HG03039 (cell line): ENCODE data around the gene NAE1.

ENCODE experiments used
- ATAC-seq: cut with Tn5 transposase; IDR thresholded peaks from one replicate; pipeline ENCODE4 v1.9.1; 2021; ENCODE audit warnings: mild to moderate bottlenecking, moderate library complexity; ENCODE audit not compliant: unreplicated experiment

Gene NAE1

GRCh38 chr16:66850115-66850815, 19.5 kb upstream of the NAE1 start:
- no peak for ATAC-seq

- no peak for ATAC-seq
Observed at GRCh38 chr16:66849549-66849948, 18.8 kb upstream of the NAE1 start.

- ATAC-seq: no peak
Observed at GRCh38 chr16:66849021-66849420, 18.2 kb upstream of the NAE1 start.

GRCh38 chr16:66848172-66848571, 17.4 kb upstream of the NAE1 start:
- ATAC-seq: no peak

- no peak for ATAC-seq
Observed at GRCh38 chr16:66847533-66848067, 16.8 kb upstream of the NAE1 start.

- ATAC-seq: no peak
Observed at GRCh38 chr16:66846831-66847230, 16.1 kb upstream of the NAE1 start.

GRCh38 chr16:66846266-66846665, 15.5 kb upstream of the NAE1 start:
- ATAC-seq: no peak

GRCh38 chr16:66845791-66846221, 15.0 kb upstream of the NAE1 start:
- ATAC-seq: no peak

GRCh38 chr16:66845080-66845410, 14.3 kb upstream of the NAE1 start:
- no peak for ATAC-seq

GRCh38 chr16:66844342-66845079, 13.7 kb upstream of the NAE1 start, which contains the start of gene CA7:
TSS of gene CA7 (plus strand) at chr16:66844414. CDS start at chr16:66844488, 74 bp downstream.
- ATAC-seq: no peak

GRCh38 chr16:66844009-66844341, 13.2 kb upstream of the NAE1 start:
- no peak for ATAC-seq

- no peak for ATAC-seq
Observed at GRCh38 chr16:66843191-66843590, 12.4 kb upstream of the NAE1 start.

- ATAC-seq: no peak
Observed at GRCh38 chr16:66842765-66843164, 12.0 kb upstream of the NAE1 start.

GRCh38 chr16:66841366-66841765, 10.6 kb upstream of the NAE1 start:
- no peak for ATAC-seq

GRCh38 chr16:66840883-66841282, 10.1 kb upstream of the NAE1 start:
- no peak for ATAC-seq

- no peak for ATAC-seq
Observed at GRCh38 chr16:66834746-66835145, 4.0 kb upstream of the NAE1 start.

GRCh38 chr16:66832661-66833305, 2.0 kb upstream of the NAE1 start:
- no peak for ATAC-seq

- ATAC-seq: no peak
Observed at GRCh38 chr16:66832190-66832589, 1.4 kb upstream of the NAE1 start.

- no peak for ATAC-seq
Observed at GRCh38 chr16:66824006-66824405, 6.8 kb downstream of the NAE1 start.

- no peak for ATAC-seq
Observed at GRCh38 chr16:66814734-66815133, 16.0 kb downstream of the NAE1 start.

- no peak for ATAC-seq
Observed at GRCh38 chr16:66811043-66811442, 19.7 kb downstream of the NAE1 start.

- ATAC-seq: no peak
Observed at GRCh38 chr16:66810391-66810790, 20.4 kb downstream of the NAE1 start.
